ENCODE data around the gene NSFL1C.

The NSFL1C gene

GRCh38 chr20:1429143-1429728 lies 37.4 kb downstream of the NSFL1C start:
- intact Hi-C loops (cut with DNase I; ENCODE audit: low total_unique reads) = no loop called here
- H3K27me3 ChIP-seq = peaks cover 0 to 9% of the 10 kb centered on the region in 2 donors
- no peaks in the 10 kb centered on the region for H3K9me3 ChIP-seq
- DNase-seq = no peak
- no peak for TF ChIP-seq CTCF (IDR thresholded peaks at IDR 0.05)
- no peaks in the 10 kb centered on the region for H3K4me1 ChIP-seq
- no peak overlapping the region for H3K4me3 ChIP-seq
- no peak overlapping the region for H3K27ac ChIP-seq
- H3K36me3 ChIP-seq = no peaks in the 10 kb centered on the region

- no peak for DNase-seq
- Histone ChIP-seq H3K27ac (no peak overlapping the region), H3K9me3 (no peaks in the 10 kb centered on the region), H3K4me3 (no peak overlapping the region), H3K36me3 (no peaks in the 10 kb centered on the region), H3K27me3 (peaks cover 0 to 21% of the 10 kb centered on the region in 2 donors), H3K4me1 (no peaks in the 10 kb centered on the region)
- TF ChIP-seq CTCF (IDR thresholded peaks at IDR 0.05) = no peak
- intact Hi-C loops (cut with DNase I; ENCODE audit: low total_unique reads) = no loop called here
These were observed 39.1 kb downstream of the NSFL1C start for GRCh38 chr20:1427457-1428054.

- no peaks in the 10 kb centered on the region for H3K4me1 ChIP-seq
- TF ChIP-seq CTCF (IDR thresholded peaks at IDR 0.05) = no peak
- peaks cover 0 to 22% of the 10 kb centered on the region in 2 donors for H3K27me3 ChIP-seq
- intact Hi-C loops (cut with DNase I; ENCODE audit: low total_unique reads) = no loop called here
- no peaks in the 10 kb centered on the region for H3K36me3 ChIP-seq
- H3K4me3 ChIP-seq = no peak overlapping the region
- peaks cover 0 to under 1% (median 0%) of the 10 kb centered on the region in 3 donors for H3K9me3 ChIP-seq
- DNase-seq = no peak
- no peak overlapping the region for H3K27ac ChIP-seq
These were observed 40.3 kb downstream of the NSFL1C start for GRCh38 chr20:1426231-1426849.

GRCh38 chr20:1424336-1424735 lies 42.3 kb downstream of the NSFL1C start:
- intact Hi-C loops (cut with DNase I; ENCODE audit: low total_unique reads) = no loop called here
- no peak for TF ChIP-seq CTCF (IDR thresholded peaks at IDR 0.05)
- H3K27ac ChIP-seq = no peak overlapping the region

GRCh38 chr20:1423625-1424106 lies 43.0 kb downstream of the NSFL1C start:
- H3K4me3 ChIP-seq = no peak overlapping the region
- no peaks in the 10 kb centered on the region for H3K36me3 ChIP-seq
- peaks cover 0 to 22% of the 10 kb centered on the region in 2 donors for H3K27me3 ChIP-seq
- TF ChIP-seq CTCF (IDR thresholded peaks at IDR 0.05) = no peak
- DNase-seq = no peak
- intact Hi-C loops (cut with DNase I; ENCODE audit: low total_unique reads) = no loop called here
- peaks cover 0 to 7% (median 5%) of the 10 kb centered on the region in 3 donors for H3K9me3 ChIP-seq
- H3K4me1 ChIP-seq = no peaks in the 10 kb centered on the region
- H3K27ac ChIP-seq = no peak overlapping the region

More at GRCh38 chr20:1424336-1424735, 42.3 kb downstream of the NSFL1C start:
- H3K4me3 ChIP-seq = no peak overlapping the region
- peaks cover 0 to 7% (median 5%) of the 10 kb centered on the region in 3 donors for H3K9me3 ChIP-seq
- H3K36me3 ChIP-seq = no peaks in the 10 kb centered on the region
- no peak for DNase-seq
- H3K27me3 ChIP-seq = peaks cover 0 to 22% of the 10 kb centered on the region in 2 donors
- no peaks in the 10 kb centered on the region for H3K4me1 ChIP-seq
